ENCODE data around the gene FSTL3. TPM values are rescaled to one million over a fixed set of nuclear protein-coding genes. Genes with fewer than 3 reads are reported as not detected.

Gene FSTL3
- total and polyA plus RNA-seq, 2 of the 13 experiments (the other 11 are each of a cell fraction or from before 2014, with no cell fraction given) = 13.5 to 15.6 TPM

DNA sequence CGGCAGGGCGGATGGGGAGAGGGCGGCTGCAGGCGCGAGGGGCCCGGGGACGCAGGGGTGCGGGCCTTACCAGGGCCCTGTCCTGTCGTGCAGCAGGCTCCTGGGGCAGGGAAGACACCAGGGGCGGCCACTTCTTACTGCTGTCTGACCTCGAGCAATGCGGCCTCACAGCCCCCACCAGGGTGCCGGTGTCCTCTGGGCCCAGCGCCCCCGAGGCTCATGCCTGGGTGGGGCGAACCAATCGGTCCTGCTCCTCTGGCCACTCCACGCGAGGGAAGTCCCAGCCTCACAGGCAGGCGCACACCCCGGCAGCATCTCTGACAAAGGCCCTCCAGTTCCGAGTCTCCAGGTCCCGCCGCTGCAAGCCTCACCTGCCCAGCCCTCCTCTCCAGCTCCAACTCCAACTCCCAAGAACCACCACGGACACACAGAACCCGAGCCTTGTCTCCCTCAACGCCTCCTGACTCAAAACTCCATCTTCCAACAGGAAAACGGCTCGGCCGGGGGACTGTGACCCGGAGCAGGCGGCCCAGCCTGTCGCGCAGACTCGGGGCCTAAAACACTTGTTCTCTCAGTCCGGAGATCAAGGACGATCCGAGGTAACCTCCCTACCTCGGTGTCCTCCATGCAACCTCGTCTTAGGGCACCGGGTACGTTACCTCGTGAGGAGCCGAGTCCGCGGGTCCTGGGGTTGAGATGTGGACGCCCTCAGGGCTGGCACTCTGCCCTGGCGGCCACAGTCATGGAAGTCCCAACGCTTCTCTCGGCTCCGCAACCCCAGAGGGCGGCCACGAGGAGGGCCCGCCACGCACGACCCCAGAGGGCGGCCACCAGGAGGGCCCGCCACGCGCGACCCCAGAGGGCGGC lies 30.0 kb upstream of the FSTL3 start:
- Histone ChIP-seq H3K27me3 (ENCODE audit: control insufficient read depth in 1 of 2, insufficient read depth in 2 of 2, low read length in 2 of 2) (no peaks in the 10 kb centered on the region), H3K4me3 (replicated peaks in 1 of 3; ENCODE audit: insufficient read depth in 1 of 3, low read depth in 2 of 3, low read length in 3 of 3) (no peak overlapping the region), H3K4me2 (ENCODE audit: low read depth, low read length) (no peak overlapping the region), H3K9ac (ENCODE audit: insufficient read depth, low read depth, low read length) (no peak overlapping the region), H3K27ac (ENCODE audit: extremely low read length, insufficient read depth, low read length) (no peak overlapping the region), H4K20me1 (ENCODE audit: insufficient read depth, low read length) (peaks cover 4% of the 10 kb centered on the region; the same call in 1 of the 2 replicates), H3K79me2 (ENCODE audit: insufficient read depth, low read length) (no peaks in the 10 kb centered on the region), H3K4me1 (ENCODE audit: insufficient read depth, low read length) (no peaks in the 10 kb centered on the region), H2AFZ (ENCODE audit: low read length) (no peak overlapping the region), H3K9me3 (ENCODE audit: low read length) (no peaks in the 10 kb centered on the region), H3K36me3 (replicated peaks in 1 of 2; ENCODE audit: control insufficient read depth in 1 of 2, insufficient read depth in 2 of 2, low read length in 2 of 2) (peaks cover 15 to 31% of the 10 kb centered on the region in 2 experiments; a peak in 4 of 5 replicates)
- no TSS peak for BruUV-seq (replicated peaks)
- ChIA-PET CTCF (ENCODE audit: low intra/inter-chr PET ratio, low total read pairs) (no interaction called here), POLR2A (no interaction called here)
- intact Hi-C loops (cut with micrococcal nuclease; ENCODE audit: unreplicated experiment) = no loop called here
- in situ Hi-C loops (cut with HindIII; ENCODE audit: extremely low pct_ligation_motif_present, low pct_unique_long_range_greater_than_20kb) = no loop called here
- FAIRE-seq (no peak), DNase-seq (ENCODE audit: low spot score) (no peak), ATAC-seq (no peak)
- 95% methylated on average over 14 of the region's 62 CpGs for WGBS (ENCODE audit: low lambda C conversion rate)
- TF ChIP-seq KDM2A (CRISPR knock-in tag; IDR thresholded peaks at IDR 0.05; ENCODE audit: borderline replicate concordance, low read depth) (0 out of 2 replicates have a peak, but pooled peaks have one; percentile 25), BRCA1 (CRISPR knock-in tag; IDR thresholded peaks at IDR 0.05) (no peak), ZFX (CRISPR knock-in tag; IDR thresholded peaks at IDR 0.05; ENCODE audit: low read depth) (peak; percentile 19; the same call in 1 of the 2 replicates), POLR2AphosphoS5 (IDR thresholded peaks at IDR 0.05; ENCODE audit: low read depth, low read length) (0 out of 2 replicates have a peak, but pooled peaks have one; percentile 9)
- TF ChIP-seq, protein P1, sequence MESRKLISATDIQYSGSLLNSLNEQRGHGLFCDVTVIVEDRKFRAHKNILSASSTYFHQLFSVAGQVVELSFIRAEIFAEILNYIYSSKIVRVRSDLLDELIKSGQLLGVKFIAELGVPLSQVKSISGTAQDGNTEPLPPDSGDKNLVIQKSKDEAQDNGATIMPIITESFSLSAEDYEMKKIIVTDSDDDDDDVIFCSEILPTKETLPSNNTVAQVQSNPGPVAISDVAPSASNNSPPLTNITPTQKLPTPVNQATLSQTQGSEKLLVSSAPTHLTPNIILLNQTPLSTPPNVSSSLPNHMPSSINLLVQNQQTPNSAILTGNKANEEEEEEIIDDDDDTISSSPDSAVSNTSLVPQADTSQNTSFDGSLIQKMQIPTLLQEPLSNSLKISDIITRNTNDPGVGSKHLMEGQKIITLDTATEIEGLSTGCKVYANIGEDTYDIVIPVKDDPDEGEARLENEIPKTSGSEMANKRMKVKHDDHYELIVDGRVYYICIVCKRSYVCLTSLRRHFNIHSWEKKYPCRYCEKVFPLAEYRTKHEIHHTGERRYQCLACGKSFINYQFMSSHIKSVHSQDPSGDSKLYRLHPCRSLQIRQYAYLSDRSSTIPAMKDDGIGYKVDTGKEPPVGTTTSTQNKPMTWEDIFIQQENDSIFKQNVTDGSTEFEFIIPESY (CRISPR knock-in tag; IDR thresholded peaks at IDR 0.05) = peak; percentile 21; the same call in 1 of the 2 replicates

Measured in HepG2 (cell line).